Left renal pelvis (tissue), 4 donors: ENCODE results near the gene PTCHD1. TPM values are rescaled to one million over a fixed set of nuclear protein-coding genes. Genes with fewer than 3 reads are reported as not detected.
A peak's percentile ranks its signal among the peaks of the same experiment; 100 is the strongest.

Source experiments
- DNase-seq, 4 donors: peaks; one replicate each; pipeline ENCODE4 v3.0.0-alpha.2; 2013; ENCODE audit warnings: low read depth in 4 of 4, low spot score in 3 of 4
- polyA plus RNA-seq, 4 donors: library from polyadenylated mRNA; unstranded; fragments of 120-200 nt; gene quantifications; one replicate each; pipeline ENCODE4 v1.2.1, GENCODE V29; 2013; ENCODE audit not compliant: insufficient read length in 4 of 4

Gene PTCHD1
- polyA plus RNA-seq, 4 donors: 0.72 to 1.5 (median 1.0) TPM

- no peak for DNase-seq
Observed at GRCh38 chrX:23344904-23345271, 10.2 kb downstream of the PTCHD1 start.

- no peak for DNase-seq
Observed at GRCh38 chrX:23356189-23356588, 21.5 kb downstream of the PTCHD1 start.

- no peak for DNase-seq
Observed at GRCh38 chrX:23364416-23364815, 29.8 kb downstream of the PTCHD1 start.

- DNase-seq: no peak
Observed at GRCh38 chrX:23365541-23365940, 30.9 kb downstream of the PTCHD1 start.

- DNase-seq: no peak
Observed at GRCh38 chrX:23366914-23367313, 32.3 kb downstream of the PTCHD1 start.

- no peak for DNase-seq
Observed at GRCh38 chrX:23369027-23369426, 34.4 kb downstream of the PTCHD1 start.

GRCh38 chrX:23372220-23372902, 37.7 kb downstream of the PTCHD1 start:
- DNase-seq: no peak

GRCh38 chrX:23373129-23373804, 38.6 kb downstream of the PTCHD1 start:
- no peak for DNase-seq

- no peak for DNase-seq
Observed at GRCh38 chrX:23374291-23374690, 39.6 kb downstream of the PTCHD1 start.

- no peak for DNase-seq
Observed at GRCh38 chrX:23376581-23376980, 41.9 kb downstream of the PTCHD1 start.

GRCh38 chrX:23380581-23380980, 45.9 kb downstream of the PTCHD1 start:
- DNase-seq: no peak

GRCh38 chrX:23381099-23382087, 46.7 kb downstream of the PTCHD1 start:
- no peak for DNase-seq

GRCh38 chrX:23382572-23382971, 47.9 kb downstream of the PTCHD1 start:
- DNase-seq: no peak

- no peak for DNase-seq
Observed at GRCh38 chrX:23383411-23383810, 48.8 kb downstream of the PTCHD1 start.

GRCh38 chrX:23385242-23385641, 50.6 kb downstream of the PTCHD1 start:
- no peak for DNase-seq

GRCh38 chrX:23386260-23386659, 51.6 kb downstream of the PTCHD1 start:
- no peak for DNase-seq

GRCh38 chrX:23386726-23387125, 52.1 kb downstream of the PTCHD1 start:
- no peak for DNase-seq

- DNase-seq: no peak
Observed at GRCh38 chrX:23387550-23388184, 53.0 kb downstream of the PTCHD1 start.

- DNase-seq: no peak
Observed at GRCh38 chrX:23389196-23389792, 54.6 kb downstream of the PTCHD1 start.

GRCh38 chrX:23390979-23391378, 56.3 kb downstream of the PTCHD1 start:
- DNase-seq: peak in 1 of 4 donors; percentile 22
